Head of caudate nucleus (tissue), 42 donors: ENCODE results near the gene HAPLN1.

Experiments
- DNase-seq, 42 donors: peaks; one replicate each; pipeline versions ENCODE4 v3.0.0 to v3.0.0-alpha.2; 2020 to 2021; ENCODE audit warnings: mixed read lengths in 7 of 42
- intact Hi-C: fragments of 100-400 bp; cut with DNase I; formaldehyde crosslinking; loops from one replicate; pipeline ENCODE4 v1.15.0; 2022

The HAPLN1 gene

GRCh38 chr5:83721953-83722901 lies 1.6 kb upstream of the HAPLN1 start:
- peak; percentile 58 to 92 (median 82) for DNase-seq
- intact Hi-C loops, result no loop called here

GRCh38 chr5:83718936-83719495 lies 1.6 kb downstream of the HAPLN1 start:
- DNase-seq, result no peak
- intact Hi-C loops, result no loop called here

GRCh38 chr5:83718195-83718825 lies 2.3 kb downstream of the HAPLN1 start:
- DNase-seq, result peak in 36 of 42 donors; percentile 10 to 82 (median 54)
- intact Hi-C loops, result no loop called here

- intact Hi-C loops, result no loop called here
- no peak for DNase-seq
Measured at GRCh38 chr5:83715236-83716065, 5.2 kb downstream of the HAPLN1 start.

- intact Hi-C loops, result no loop called here
Measured at GRCh38 chr5:83714810-83715209, 5.8 kb downstream of the HAPLN1 start.

GRCh38 chr5:83711982-83712601 lies 8.6 kb downstream of the HAPLN1 start:
- intact Hi-C loops, result no loop called here
- DNase-seq, result peak in 21 of 42 donors; percentile 11 to 83 (median 34)

More at GRCh38 chr5:83714810-83715209, 5.8 kb downstream of the HAPLN1 start:
- no peak for DNase-seq

- no peak for DNase-seq
- intact Hi-C loops, result no loop called here
Measured at GRCh38 chr5:83709973-83710372, 10.7 kb downstream of the HAPLN1 start.

GRCh38 chr5:83708170-83708569 lies 12.5 kb downstream of the HAPLN1 start:
- no peak for DNase-seq
- intact Hi-C loops, result no loop called here

- no peak for DNase-seq
- intact Hi-C loops, result no loop called here
Measured at GRCh38 chr5:83703059-83703458, 17.6 kb downstream of the HAPLN1 start.

- intact Hi-C loops, result no loop called here
- no peak for DNase-seq
Measured at GRCh38 chr5:83701886-83702285, 18.8 kb downstream of the HAPLN1 start.

- no peak for DNase-seq
- intact Hi-C loops, result no loop called here
Measured at GRCh38 chr5:83689881-83690280, 30.8 kb downstream of the HAPLN1 start.

GRCh38 chr5:83688281-83688680 lies 32.4 kb downstream of the HAPLN1 start:
- no peak for DNase-seq
- intact Hi-C loops, result no loop called here

GRCh38 chr5:83687124-83687619 lies 33.5 kb downstream of the HAPLN1 start:
- no peak for DNase-seq
- intact Hi-C loops, result no loop called here

GRCh38 chr5:83686251-83686650 lies 34.4 kb downstream of the HAPLN1 start:
- no peak for DNase-seq
- intact Hi-C loops, result no loop called here

- DNase-seq, result no peak
- intact Hi-C loops, result no loop called here
Measured at GRCh38 chr5:83683836-83684235, 36.8 kb downstream of the HAPLN1 start.

GRCh38 chr5:83672646-83673045 lies 48.0 kb downstream of the HAPLN1 start:
- no peak for DNase-seq
- intact Hi-C loops, result no loop called here

GRCh38 chr5:83672158-83672557 lies 48.5 kb downstream of the HAPLN1 start:
- no peak for DNase-seq
- intact Hi-C loops, result no loop called here

- no peak for DNase-seq
- intact Hi-C loops, result no loop called here
Measured at GRCh38 chr5:83665631-83666030, 55.0 kb downstream of the HAPLN1 start.

GRCh38 chr5:83662558-83662957 lies 58.1 kb downstream of the HAPLN1 start:
- intact Hi-C loops, result no loop called here

More at GRCh38 chr5:83662558-83662957, 58.1 kb downstream of the HAPLN1 start:
- DNase-seq, result no peak
